HEK293T (cell line): Measurements from ENCODE around the gene CELF1.

Source experiments
- BHLHE40 ChIP-seq: fragments of 450-650 bp; IDR thresholded peaks from 2 replicates; pipeline ENCODE4 v1.6.1; 2016; ENCODE audit warnings: mild to moderate bottlenecking, moderate library complexity, borderline replicate concordance
- ELF4 ChIP-seq: fragments of 450-650 bp; IDR thresholded peaks from 2 replicates; pipeline ENCODE4 v1.6.1; 2017; ENCODE audit warnings: antibody characterized with exemption
- FOXK2 ChIP-seq: fragments of 450-650 bp; IDR thresholded peaks from 2 replicates; pipeline ENCODE4 v1.6.1; 2016; ENCODE audit warnings: mild to moderate bottlenecking
- FOXM1 ChIP-seq: fragments of 450-650 bp; IDR thresholded peaks from 2 replicates; pipeline ENCODE4 v1.6.1; 2017; ENCODE audit warnings: mild to moderate bottlenecking, borderline replicate concordance
- L3MBTL2 ChIP-seq: fragments of 450-650 bp; conservative IDR thresholded peaks from 2 replicates; pipeline ENCODE4 v1.6.1; 2016; ENCODE audit warnings: mild to moderate bottlenecking
- SUZ12 ChIP-seq: fragments of 450-650 bp; IDR thresholded peaks from 2 replicates; pipeline ENCODE4 v1.6.1; 2016; ENCODE audit warnings: mild to moderate bottlenecking

GRCh38 chr11:47586098-47586855 is 33.3 kb upstream of the CELF1 start, which contains the start of gene FAM180B:
- TF ChIP-seq SUZ12, result no peak
- no peak for TF ChIP-seq BHLHE40
- no peak for TF ChIP-seq FOXK2
- no peak for TF ChIP-seq FOXM1
- no peak for TF ChIP-seq L3MBTL2
- TF ChIP-seq ELF4, result no peak
